ENCODE measurements around the gene VSTM2L. TPM values are rescaled to one million over a fixed set of nuclear protein-coding genes. Genes with fewer than 3 reads are reported as not detected.

The VSTM2L gene
- total RNA-seq, 1 donor from 2014 or later = 7.1 TPM

DNA sequence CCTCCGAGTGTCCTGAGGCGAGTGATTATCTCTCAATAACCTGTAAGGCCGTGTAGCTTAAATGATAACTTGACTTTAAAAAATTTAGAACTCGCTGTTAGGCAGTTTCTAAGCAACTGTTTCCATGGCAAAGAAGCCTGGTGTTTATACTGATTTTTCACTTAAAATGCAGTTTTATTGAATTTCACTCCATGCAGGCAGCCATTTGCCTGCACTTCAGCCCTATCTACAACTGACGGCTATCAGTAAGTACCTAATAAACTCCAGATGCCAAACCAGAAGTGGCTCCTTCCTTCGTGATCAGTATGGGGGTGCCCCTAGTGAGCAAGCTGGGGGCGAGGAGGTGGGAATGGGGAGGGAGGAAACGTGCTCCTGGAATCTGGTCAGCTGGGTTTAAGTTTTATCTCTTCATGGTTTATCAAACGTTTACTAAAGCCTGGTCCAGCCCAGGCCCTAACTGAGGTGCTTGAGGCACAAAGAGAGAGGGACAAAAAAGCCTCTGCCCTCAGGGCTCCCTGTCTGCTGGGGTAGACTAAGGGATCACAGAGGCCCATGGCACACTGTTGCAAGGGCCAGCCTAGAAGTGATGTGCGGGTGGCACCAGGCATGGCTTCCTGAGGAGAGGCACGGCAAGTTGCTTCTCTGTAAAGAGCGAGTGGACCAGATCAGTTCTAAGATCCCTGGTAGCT, 84.8 kb downstream of the VSTM2L start:
- DNase-seq (ENCODE audit: low spot score) = no peak

DNA sequence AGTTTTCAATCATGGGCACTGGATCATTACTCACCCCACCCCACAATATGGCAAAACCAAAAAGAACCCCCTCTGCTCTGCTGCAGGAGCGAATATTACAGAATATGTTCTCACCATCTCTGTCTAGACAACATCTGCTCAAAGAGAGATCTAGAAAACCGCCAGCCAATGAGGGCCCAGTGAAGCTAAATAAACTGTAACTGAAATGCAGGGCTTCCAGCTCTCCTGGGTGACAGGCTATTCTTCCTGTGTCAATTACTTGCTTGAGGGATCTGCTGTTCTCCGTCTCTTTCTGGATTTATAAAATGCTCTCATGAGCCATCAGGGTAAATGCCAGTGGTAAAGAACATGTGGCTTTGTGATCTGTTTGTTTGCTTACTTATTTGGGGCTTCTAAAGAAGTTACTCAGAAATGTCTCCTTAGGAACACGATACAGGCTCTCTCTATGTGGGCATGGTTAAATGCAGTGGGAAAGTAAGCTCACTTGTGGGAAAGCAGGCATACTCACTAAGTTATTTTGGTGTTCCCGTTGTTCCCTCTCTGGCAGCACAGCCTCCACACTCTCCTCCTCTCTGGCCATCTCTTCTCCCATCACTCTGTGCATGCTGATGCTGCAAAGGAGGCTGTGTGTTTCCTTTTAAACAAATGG, 85.5 kb downstream of the VSTM2L start:
- no peak for DNase-seq (ENCODE audit: low spot score)

DNA sequence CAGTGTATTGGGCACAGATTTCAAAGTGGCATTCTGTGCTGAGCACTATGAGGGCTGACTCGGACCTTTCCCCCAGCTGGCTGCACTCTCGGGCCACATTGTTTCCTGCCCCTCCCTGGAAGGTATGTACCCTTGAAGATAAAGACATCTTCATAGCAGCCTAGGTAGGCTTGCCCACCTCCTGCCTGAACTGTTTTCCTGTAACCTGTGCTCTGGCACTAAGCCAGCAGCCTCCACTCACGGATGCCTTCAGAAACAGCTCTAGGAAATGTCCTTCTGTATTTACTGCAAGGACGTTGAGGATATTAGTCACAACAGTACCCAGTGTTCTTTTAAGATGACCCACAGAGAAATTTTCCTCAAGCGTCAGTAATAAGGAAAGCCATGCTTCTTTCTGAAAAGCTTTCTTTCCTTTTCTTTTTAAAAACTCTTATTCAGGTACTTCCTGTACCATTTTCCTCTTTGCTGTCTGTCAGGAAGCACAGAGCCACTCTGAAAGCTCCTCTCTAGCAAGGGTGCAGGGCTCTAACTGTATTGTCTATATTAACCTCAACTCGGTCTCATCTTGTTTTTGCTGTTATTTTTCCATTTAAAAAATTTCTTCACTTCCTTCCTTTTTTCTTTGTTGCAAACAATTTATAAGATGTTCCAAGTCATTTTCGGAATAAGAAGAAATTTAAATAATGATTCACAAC, 86.8 kb downstream of the VSTM2L start:
- DNase-seq (ENCODE audit: low spot score) = peak; percentile 60

DNA sequence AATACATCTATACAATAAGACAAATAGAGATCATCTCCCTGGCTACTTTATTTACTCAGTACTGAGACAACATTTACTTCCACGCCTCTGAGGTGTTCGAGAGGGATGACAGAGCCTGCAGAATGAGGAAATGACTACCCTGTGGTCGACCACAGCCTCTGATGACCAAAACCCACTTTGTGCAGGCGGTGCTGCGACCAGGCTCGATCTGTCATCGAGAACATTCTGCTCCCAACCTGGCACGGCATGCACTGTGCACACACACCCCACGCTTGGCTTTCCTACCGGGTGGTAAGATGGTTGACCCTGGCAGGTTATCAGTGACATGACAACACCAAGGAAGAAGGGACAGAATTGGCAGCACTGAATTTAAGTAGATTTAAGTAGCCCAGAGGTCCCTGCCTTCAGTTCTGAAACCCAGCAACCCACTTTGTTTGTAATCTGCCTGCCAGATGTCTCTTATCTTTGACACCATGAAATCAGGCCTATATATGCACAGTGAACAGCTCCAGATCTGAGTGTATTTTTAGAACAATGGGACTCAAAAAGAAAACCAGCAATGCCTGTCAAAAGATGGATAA, 87.7 kb downstream of the VSTM2L start:
- peak; percentile 64 for DNase-seq (ENCODE audit: low spot score)

DNA sequence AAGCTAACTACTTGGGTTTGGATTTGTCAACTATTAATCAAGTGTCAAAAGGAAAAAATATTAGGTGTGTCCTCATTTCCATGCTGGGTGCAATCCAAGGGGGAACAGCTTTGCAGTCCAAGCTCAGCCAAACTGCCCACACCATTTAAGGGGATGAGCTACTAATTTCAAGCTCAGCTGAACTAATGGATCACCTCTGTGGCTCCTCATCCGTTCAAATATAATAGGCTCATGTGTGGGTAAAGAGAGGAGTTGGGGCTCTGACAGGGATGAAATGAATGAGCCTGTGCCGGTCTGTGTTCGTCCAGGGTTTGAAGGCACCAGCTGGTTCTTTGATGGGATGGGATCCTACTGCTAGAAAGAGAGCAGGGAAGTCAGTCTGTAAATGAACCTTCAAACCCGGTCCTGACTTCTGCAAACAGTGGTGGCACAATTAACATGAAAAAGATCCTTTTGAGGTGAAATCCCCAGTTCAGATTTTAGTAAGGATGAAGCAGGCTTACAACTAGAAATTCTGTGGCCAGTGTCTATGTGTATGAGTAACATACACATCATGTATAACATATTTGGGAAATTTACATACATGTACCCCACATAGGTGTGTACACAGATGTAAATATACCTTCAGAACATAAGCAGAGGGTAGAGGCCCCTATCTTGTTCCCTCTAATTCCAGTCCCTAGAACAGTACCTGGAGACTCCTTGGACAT, 88.4 kb downstream of the VSTM2L start:
- no peak for DNase-seq (ENCODE audit: low spot score)

DNA sequence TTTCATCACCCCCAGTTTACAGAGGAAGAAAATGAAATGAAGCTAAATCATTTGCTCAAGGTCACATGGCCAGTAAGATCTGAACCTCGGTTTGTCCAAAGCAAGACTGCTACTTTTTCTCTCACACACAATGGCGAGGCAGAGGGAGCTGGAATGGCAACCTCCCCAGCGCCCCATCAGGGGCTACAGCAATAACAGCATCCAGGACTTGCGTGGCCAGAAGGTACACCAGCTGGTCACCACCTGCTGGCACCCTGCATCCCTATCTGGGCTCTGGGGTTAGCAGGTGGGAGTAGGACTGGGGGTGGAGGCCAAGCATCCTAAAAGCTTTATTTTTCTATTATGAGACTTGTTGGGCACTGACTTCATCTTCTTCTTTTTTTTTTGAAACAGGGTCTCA, 89.0 kb downstream of the VSTM2L start:
- no peak for DNase-seq (ENCODE audit: low spot score)

DNA sequence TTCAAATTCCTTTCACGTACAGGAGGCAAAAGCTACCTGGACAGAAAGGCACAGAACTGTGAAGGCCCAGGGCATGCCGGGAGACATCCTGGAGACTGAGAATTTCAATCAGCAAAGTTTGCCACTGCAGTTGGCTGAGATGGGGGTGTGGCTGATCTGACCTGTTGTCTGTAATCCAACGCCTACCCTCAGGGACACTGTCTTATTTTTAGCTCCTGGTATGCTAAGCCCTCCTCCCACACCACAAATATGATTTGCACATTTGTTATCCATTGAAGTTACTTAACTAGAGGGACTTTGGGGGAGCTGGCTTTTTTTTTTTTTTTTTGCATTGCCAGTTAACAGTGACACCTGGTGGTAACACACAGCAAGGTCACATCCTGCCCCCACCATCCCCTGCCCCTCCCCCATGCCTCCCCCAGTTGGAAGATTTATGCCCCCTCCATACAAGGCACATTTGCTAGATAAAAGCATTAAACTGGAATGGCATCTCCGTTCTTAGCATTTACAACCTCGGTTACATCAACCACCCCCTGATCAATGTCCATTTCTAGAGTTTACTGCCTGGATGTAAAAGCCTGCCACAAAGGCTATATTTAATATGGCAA, 90.0 kb downstream of the VSTM2L start:
- DNase-seq (ENCODE audit: low spot score) = peak; percentile 50

DNA sequence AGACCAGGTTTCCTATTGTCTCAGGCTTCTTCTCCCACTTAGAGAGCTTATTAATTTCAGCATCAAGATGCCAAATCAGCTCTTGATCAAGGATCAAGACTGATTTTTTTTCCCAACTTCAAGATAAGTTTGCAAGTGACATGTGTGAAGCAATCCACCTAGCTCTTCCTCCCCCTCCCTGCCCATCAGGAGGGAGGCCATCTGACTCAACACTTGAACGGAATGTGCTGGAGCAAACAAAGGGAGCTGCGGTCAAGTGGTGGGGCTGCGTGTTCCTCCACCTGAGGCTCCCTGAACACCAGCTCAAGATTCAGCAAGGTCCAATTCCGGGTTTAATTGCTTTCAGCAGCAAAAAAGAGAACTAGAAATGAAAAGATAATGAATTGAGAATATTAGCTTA, 91.6 kb downstream of the VSTM2L start:
- DNase-seq (ENCODE audit: low spot score) = no peak

Other genes with a start within 250 kb of the VSTM2L start
- 52.9 TPM for gene CTNNBL1, start 209.1 kb upstream of the VSTM2L start, total RNA-seq
- 29.5 TPM for gene TTI1, start 130.3 kb downstream of the VSTM2L start, total RNA-seq
- 61.3 TPM for gene RPRD1B, start 130.6 kb downstream of the VSTM2L start, total RNA-seq

Data from ureter (tissue), 1 donor.